ENCODE results near the gene WAC.
A peak's percentile ranks its signal among the peaks of the same experiment; 100 is the strongest.
"Not testable (repeated sequence)": the region's sequence is repeated elsewhere in the genome, so short reads cannot be mapped to it uniquely, and the experiment has no call there.

The WAC gene, protein sequence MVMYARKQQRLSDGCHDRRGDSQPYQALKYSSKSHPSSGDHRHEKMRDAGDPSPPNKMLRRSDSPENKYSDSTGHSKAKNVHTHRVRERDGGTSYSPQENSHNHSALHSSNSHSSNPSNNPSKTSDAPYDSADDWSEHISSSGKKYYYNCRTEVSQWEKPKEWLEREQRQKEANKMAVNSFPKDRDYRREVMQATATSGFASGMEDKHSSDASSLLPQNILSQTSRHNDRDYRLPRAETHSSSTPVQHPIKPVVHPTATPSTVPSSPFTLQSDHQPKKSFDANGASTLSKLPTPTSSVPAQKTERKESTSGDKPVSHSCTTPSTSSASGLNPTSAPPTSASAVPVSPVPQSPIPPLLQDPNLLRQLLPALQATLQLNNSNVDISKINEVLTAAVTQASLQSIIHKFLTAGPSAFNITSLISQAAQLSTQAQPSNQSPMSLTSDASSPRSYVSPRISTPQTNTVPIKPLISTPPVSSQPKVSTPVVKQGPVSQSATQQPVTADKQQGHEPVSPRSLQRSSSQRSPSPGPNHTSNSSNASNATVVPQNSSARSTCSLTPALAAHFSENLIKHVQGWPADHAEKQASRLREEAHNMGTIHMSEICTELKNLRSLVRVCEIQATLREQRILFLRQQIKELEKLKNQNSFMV

DNA sequence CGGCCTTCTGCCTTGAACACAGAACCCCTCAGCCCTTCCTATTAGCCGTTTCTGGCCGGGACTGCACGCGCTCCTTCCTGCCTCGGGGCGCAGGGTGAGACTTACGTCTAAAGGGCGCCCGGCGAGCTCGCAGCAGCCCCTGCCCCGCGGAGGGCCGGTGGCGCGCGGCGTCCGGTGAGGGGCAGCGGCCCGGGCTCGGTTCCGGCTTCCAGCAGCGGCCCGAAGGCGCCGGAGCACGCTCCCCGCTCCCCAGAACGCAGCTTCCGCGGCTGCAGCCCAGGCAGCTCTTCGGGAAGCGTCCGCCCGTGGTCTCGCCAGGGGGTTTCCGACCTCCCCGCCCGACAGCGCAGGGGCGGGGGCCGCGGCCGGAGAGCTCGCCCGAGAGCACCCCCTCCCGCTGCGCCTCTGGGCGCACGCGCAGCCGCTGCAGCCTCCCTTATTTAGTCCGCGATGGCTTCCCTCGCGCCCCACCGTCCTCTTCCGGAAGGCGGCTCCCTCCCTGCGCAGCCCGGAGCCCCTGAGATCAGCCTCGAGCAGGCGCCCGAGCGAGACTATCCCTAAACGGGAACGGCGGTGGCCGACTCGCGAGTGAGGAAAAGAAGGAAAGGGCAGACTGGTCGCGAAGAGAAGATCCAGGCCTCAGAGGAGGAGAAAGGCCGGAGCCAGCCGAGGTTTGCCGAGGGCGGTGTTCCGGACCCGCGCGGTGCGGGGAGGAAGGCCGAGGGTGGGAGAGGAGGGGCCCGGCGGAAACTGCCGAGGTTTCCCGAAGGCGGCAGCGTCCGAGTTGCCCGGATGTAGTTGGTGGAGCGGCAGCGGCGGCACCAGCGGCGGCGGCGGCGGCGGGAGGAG lies at the start of gene WAC:
WAC (plus strand) TSS at position 782 of the 849 bp plus-strand sequence. CDS start 462 bp downstream, outside the sequence.
- DNase-seq (ENCODE audit: low read depth, low spot score), result peak; percentile 96

DNA sequence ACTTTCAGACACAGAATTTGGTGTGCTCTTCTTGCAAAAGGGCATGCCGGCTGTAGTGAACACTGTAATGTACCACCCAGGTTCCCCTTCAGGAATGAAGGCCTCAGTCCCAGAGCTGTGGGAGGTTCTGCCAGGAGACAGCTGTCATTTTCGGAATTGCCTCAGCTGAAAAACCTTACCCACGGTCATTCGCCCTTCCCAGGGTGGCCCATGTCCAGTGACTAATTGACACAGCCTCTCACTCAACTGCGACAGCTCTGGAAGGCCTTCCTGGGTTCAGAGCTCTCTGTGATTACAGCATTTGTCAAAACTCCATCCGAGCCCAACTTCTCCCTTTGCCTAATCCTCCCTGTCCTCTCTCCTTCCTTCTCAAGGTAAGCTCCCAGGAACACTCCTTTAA lies 43.7 kb upstream of the WAC start:
- no peak for DNase-seq (ENCODE audit: low read depth, low spot score)

DNA sequence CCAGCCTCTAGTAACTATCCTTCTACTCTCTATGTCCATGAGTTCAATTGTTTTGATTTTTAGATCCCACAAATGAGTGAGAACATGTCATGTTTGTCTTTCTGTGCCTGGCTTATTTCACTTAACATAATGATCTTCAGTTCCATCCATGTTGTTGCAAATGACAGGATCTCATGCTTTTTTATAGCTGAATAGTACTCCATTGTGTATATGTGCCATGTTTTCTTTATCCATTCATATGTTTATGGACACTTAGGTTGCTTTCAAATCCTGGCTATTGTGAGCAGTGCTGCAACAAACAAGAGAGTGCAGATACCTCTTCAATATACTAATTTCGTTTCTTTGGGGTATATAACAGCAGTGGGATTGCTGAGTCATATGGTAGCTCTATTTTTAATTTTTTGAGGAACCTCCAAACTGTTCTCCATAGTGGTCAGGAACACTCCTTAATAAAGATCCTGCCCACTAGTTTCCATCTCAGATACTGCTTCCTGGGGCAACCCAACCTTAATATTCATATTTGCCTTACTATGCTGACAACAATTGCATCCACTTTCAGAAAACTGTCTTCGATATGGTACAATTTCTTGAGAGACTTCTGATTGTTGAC lies 42.6 kb upstream of the WAC start:
- not testable (repeated sequence) for DNase-seq (ENCODE audit: low read depth, low spot score)

DNA sequence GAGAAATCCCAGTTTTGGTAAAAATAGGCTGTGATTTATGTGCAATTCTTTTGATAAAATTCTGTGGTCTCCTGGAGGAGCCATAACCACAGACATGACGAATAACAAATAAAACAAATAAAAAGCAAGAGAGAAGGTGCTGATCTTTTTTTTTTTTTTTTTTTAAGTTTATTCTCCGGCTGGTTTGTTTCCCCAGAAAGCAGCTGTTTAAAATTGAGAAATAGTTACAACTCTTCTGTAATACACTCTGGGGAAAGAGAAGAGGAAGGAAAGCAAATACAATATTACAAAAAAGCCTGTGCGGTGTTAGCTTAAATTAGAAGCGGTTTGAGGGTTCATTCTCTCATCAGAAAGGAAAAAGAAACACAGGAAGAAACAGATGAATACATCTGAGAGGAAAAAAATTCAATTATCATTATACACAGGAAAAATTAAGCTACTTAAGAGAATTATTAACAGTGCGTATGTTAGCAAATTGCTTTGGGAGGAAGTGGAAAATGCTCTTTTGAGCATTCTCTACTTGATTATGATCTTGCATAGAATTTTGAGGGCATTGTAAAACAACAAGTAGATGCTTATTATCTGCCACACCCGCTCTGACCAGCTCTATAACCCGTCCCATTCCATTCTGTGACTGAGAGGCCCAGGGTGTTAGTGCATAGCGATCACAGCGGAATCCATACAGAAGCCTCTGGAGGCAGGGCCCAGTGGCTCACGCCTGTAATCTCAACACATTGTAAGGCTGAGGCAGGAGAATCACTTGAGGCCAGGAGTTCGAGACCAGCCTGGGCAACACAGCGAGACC lies 40.6 kb upstream of the WAC start:
- no peak for DNase-seq (ENCODE audit: low read depth, low spot score)

DNA sequence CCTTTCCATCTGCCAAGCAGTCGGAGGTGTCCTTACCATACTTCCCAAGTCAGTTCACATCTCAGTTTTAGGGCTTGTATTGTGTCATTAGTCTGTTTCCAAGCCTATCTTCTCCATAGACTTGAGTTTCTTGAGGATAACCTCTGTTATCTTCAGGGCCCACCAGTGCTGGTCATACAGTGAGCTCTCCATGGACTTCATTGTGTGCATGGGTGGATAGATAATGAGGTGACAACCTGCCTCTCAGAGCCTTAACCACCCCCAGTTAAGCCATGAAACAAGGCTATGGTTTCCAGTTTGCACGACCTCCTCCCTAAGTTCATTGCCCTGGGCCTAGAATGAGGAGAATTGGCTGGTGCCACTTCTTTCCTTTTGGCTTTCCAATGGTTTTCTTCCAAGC lies 38.5 kb upstream of the WAC start:
- DNase-seq (ENCODE audit: low read depth, low spot score), result no peak

DNA sequence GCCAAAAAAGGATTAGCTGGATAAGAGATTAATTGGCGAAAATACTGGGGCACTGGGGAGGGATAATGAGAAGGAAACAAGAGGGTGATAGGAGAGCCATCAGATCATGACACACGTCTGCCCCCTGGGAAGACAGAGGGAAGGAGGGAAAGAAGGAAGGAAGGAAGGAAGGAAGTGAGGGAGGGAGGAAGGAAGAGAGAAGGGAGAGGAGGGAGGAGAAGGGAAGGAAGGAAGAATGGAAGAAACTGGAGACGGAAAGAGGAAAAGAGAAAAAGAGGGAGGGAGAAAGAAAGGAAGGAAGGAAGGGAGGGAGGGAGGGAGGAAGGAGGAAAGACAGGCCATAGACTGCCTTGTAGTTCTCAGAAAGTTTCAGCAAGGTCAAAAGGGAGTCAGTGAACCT lies 37.8 kb upstream of the WAC start:
- no peak for DNase-seq (ENCODE audit: low read depth, low spot score)

DNA sequence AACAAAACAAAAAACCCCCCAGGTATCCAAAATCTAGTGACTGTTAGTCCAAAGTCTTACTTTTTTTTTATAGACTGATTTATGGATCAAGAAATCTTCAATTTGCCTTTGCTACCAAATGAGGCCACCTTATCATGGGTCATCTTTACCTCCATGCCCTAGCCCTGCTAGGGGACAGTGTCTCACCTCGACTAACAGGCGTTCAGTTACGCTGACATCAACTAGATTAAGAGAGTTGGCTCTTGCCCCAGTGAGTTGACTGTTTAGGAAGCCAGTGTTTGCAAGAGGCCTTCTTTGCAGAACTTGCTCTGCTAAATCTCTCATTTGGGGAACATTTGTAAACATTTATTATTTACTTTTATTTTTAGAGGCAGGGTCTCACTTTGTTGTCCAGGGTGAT lies 36.9 kb upstream of the WAC start:
- no peak for DNase-seq (ENCODE audit: low read depth, low spot score)

DNA sequence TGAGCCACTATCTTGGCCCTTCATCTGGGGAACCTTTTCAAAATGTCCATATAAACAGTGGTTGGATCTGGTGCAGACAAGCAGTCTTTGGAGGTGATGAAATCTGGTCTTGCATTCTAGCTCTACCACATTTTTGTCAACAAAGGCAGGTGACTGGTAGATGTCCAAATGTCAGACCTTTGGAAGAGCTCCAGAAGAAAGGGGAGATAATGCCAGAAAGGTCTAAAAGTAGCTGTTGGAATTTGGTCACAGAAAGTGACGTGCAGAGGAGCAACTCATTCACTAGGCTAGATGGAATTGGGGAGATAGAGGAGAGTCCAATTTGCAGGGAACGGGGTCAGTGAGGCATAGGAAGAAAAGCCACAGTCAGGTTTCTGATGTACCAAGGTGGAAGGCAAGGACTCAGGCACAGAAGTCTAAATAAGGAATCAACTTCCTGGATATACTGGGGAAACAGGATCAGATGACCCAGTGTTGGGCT lies 36.4 kb upstream of the WAC start:
- DNase-seq (ENCODE audit: low read depth, low spot score), result peak; percentile 77

DNA sequence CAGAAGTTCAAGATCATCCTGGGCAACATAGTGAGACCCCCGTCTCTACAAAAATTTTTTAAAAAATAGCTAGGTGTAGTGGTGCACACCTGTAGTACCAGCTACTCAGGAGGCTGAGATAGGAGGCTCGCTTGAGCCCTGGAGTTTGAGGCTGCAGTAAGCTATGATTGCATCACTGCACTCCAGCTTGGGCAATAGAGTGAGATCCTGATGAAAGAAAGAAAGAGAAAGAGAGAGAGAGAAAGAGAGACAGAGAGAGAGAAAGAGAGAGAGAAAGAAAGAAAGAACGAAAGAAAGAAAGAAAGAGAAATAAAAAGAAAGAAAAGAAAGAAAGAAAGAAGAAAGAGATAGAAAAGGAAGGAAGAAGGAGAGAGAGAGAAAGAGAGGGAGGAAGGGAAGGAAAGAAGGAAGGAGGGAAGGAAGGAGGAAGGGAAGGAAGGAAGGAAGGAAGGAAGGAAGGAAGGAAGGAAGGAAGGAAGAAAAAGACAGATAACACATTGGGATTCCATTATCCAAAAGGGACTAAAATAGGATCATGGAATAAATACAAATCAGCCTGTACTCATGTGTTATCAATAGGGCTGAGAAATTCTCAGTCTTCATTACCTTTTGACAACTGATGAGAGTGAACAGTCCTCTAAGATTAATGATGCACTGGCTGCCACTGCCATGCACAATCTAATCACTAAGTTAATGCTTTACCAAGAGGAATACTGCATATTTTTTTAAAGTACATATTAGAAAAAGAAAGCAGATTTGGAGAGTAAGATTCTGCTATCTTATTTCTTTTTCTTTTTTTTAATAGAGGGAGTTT lies 35.4 kb upstream of the WAC start:
- no peak for DNase-seq (ENCODE audit: low read depth, low spot score)

DNA sequence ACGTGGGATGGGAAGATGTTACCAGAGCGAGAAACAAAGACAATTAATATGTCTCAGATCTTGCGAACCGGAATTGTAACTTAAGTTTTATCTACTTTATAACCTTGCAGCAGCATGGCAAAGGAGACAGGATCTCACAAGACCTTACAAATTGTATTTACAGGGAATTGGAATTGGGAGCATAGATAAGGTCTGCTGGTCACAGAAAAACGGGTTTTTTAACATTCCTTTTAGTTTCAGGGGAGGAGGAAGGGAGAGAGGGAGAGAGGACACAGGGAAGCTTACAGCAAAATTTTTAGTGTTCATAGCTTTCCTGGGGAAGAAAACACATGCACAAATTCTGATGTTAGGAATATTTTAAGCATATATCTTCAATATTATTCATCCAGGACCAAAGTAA lies 32.7 kb upstream of the WAC start:
- DNase-seq (ENCODE audit: low read depth, low spot score), result peak; percentile 33

DNA sequence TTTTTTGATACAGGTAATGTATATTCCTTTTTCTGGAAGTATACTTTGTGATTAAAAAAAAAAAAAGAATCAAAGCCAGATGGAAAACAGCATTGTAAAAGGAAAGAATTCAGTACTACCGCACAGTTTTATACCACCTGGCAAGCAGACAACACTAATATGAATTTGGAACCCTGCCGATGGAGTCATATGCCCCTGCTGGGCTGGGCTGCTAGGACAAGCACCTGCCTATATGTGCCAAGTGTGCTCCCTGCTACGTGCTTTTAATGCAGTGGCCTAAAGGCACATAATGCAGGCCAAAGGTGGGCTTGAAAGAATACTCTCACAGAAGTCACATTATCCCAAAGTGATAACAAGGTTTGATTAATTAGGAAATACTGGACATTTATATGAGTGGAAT lies 29.8 kb upstream of the WAC start:
- DNase-seq (ENCODE audit: low read depth, low spot score), result no peak

DNA sequence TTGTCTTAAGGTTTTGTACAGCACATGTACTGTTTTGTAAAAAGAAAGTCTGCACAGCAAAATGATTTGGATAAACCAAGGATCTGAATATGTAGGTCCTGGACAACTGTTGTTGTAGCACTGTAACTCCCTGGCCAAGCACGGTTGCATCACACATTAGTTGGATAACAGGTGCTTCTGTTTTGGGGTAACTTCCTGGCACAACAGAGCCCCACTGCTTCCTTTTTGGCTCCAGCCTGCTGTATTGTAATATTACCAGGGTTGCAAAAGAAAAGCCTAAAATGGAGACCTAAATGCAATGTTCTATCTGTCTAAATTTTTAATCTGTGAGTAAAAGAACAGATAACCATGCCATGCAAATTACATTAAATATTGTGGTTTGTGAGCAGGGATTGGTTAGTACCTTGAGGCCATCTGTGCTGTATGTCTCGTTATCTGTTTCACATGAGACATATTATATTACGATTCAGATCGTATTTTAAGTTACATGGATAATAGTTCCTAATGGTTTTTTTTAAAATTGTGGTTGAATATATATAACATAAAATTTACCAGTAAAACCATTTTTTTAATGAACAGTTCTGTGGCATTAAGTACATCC lies 27.5 kb upstream of the WAC start:
- no peak for DNase-seq (ENCODE audit: low read depth, low spot score)

DNA sequence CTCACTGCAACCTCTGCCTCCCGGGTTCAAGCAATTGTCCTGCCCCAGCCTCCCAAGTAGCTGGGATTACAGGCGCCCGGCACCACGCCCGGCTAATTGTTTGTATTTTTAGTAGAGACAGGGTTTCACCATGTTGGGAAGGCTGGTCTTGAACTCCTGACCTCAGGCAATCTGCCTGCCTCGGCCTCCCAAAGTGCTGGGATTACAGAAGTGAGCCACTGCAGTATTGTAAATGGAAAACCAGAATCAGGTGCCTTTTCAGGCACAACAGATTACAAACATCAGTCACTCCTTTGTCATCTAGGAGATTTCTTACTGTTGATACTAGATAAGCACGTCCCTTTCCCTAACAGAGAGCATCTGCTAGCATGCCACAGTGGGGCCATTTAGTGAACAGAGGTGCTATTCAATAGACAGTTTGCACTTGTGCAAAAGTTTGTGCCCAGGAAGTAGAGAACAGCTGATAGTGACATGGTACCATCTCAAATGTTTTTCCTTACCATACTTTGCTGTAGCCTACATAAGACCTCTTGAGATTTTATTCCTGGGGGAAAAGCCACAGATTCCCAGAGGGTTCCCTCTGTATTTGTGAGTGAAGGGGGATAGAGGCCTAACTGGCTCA lies 24.5 kb upstream of the WAC start:
- DNase-seq (ENCODE audit: low read depth, low spot score), result no peak

DNA sequence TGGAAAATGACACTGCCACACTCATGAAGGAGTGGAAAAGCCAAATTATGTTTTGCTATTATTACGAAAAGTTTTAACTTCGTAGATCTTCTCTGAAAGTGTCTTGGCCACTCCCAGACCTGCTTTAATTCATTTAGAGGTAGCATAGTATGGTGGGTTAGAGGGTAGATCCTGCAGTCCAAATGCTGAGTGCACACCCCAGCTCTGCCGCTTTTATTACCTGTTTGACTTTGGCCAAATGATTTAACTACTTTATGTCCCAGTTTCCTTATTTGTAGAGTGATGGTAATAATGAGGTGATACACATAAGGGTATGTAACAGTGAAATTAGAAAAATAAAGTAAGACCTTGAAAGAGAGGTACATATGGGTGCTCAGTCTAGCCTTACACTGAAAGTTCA lies 23.6 kb upstream of the WAC start:
- no peak for DNase-seq (ENCODE audit: low read depth, low spot score)

DNA sequence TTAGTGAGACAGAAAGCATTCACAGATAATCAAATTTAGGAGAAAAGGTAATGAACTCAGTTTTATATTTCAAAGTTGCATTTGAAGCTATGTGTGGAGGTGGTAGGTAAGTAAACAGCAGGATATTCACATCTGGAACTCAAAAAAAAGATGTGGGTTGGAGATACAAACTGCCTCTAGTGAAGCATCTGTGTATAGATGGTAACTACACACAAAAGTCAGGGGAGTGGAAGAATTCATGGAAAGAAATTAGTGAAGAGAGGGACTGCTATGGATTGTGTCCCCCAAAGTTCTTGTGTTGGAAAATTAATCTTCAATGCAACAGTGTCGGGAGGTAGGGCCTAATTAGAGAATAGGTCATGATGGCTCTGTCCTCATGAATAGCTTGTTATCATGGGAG lies 18.3 kb upstream of the WAC start:
- no peak for DNase-seq (ENCODE audit: low read depth, low spot score)

DNA sequence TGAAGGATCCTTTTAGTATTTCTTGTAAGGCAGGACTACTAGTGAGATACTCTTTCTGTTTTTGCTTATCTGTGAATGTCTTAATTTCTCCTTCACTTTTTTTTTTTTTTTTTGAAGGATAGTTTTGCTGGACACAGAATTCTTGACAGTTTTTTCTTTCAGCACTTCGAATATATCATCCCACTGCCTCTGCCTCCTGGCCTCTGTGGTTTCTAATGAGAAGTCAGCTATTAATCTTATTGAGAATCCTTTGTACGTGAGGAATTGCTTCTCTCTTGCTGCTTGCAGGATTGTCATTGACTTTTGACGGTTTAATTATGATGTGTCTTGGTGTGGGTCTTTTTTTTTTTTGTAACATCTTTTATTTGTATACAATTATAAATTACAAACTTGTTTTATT lies 12.6 kb upstream of the WAC start:
- DNase-seq (ENCODE audit: low read depth, low spot score), result no peak

DNA sequence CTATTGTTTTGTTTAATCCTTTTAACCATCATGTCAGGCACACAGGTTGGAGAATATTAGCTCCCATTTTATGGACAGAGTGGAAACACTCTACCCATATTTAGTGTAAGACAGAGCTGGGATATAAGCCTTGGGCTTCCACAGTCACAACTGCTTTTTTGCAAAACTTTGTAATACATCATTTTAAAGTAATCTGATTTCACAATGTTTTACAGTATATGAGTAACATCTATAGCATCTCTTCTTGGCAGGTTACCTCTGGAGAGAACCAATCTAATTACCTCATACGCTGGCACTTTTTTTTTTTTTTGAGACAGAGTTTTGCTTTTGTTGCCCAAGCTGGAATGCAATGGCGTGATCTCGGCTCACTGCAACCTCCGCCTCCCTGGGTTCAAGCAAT lies 12.1 kb upstream of the WAC start:
- DNase-seq (ENCODE audit: low read depth, low spot score), result not testable (repeated sequence)

DNA sequence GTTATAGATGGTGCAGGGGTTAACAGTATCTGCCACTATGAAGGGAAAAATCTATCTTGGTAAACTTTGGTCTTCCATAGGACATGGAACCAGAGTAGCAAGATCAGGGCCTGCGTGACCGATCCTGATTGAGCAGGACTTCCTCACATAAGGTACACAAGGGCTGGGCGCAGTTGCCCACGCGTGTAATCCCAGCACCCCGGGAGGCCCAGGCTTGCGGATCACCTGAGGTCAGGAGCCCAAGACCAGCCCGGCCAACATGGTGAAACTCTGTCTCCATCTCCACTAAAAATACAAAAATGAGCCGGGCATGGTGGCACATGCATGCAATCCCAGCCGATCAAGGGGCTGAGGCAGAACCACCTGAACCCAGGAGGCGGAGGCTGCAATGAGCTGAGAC lies 11.0 kb upstream of the WAC start:
- DNase-seq (ENCODE audit: low read depth, low spot score), result not testable (repeated sequence)

DNA sequence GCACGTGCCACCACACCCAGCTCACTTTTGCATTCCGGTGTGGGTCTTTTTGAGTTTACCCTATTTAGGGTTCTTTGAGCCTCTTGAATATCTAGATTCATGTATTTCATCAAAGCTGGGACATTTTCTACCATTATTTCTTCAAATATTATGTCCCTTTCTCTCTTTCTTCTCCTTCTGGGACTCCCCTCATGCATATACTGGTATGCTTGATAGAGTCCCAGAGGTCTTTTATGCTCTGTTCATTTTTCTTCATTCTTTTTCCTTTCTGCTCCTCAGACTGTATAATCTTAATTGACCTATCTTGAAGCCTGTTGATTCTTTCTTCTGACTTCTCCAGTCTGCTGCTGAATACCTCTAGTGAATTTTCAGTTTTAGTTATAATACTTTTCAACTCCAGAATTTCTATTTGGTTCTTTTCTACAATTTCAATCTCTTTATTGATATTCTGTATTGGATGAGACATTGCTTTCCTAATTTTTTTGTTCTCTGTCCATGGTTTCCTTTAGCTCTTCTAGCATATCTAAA lies 9.1 kb upstream of the WAC start:
- DNase-seq (ENCODE audit: low read depth, low spot score), result no peak

All from ELF-1 (cell line).